ENCODE data around the gene FAM131C.
"Not testable (repeated sequence)": the region's sequence is repeated elsewhere in the genome, so short reads cannot be mapped to it uniquely, and the experiment has no call there.

Gene FAM131C

GRCh38 chr1:16115468-16115983 lies 42.1 kb upstream of the FAM131C start:
- Histone ChIP-seq H3K27me3 (ENCODE audit: control insufficient read depth, insufficient read depth, low read length) (peaks cover 3% of the 10 kb centered on the region), H3K9ac (ENCODE audit: low read length) (no peak overlapping the region), H3K36me3 (ENCODE audit: control insufficient read depth, insufficient read depth, low read length) (no peaks in the 10 kb centered on the region), H3K9me3 (ENCODE audit: control insufficient read depth, low read length) (no peaks in the 10 kb centered on the region), H3K4me1 (ENCODE audit: control insufficient read depth, insufficient read depth, low read length) (no peaks in the 10 kb centered on the region), H3K4me3 (ENCODE audit: low read length) (no peak overlapping the region)

GRCh38 chr1:16114527-16115467 lies 41.3 kb upstream of the FAM131C start:
- H3K27me3 ChIP-seq (ENCODE audit: control insufficient read depth, insufficient read depth, low read length) = peaks cover 3% of the 10 kb centered on the region
- H3K36me3 ChIP-seq (ENCODE audit: control insufficient read depth, insufficient read depth, low read length) = no peaks in the 10 kb centered on the region
- no peaks in the 10 kb centered on the region for H3K4me1 ChIP-seq (ENCODE audit: control insufficient read depth, insufficient read depth, low read length)
- no peaks in the 10 kb centered on the region for H3K9me3 ChIP-seq (ENCODE audit: control insufficient read depth, low read length)
- no peak overlapping the region for H3K9ac ChIP-seq (ENCODE audit: low read length)
- H3K4me3 ChIP-seq (ENCODE audit: low read length) = no peak overlapping the region

GRCh38 chr1:16112596-16113555 lies 39.4 kb upstream of the FAM131C start:
- H3K36me3 ChIP-seq (ENCODE audit: control insufficient read depth, insufficient read depth, low read length) = no peaks in the 10 kb centered on the region
- H3K4me1 ChIP-seq (ENCODE audit: control insufficient read depth, insufficient read depth, low read length) = no peaks in the 10 kb centered on the region
- H3K9ac ChIP-seq (ENCODE audit: low read length) = no peak overlapping the region
- H3K4me3 ChIP-seq (ENCODE audit: low read length) = no peak overlapping the region
- H3K27me3 ChIP-seq (ENCODE audit: control insufficient read depth, insufficient read depth, low read length) = peaks cover 3% of the 10 kb centered on the region
- H3K9me3 ChIP-seq (ENCODE audit: control insufficient read depth, low read length) = no peaks in the 10 kb centered on the region

- H3K27me3 ChIP-seq (ENCODE audit: control insufficient read depth, insufficient read depth, low read length) = peaks cover 3% of the 10 kb centered on the region
- H3K9me3 ChIP-seq (ENCODE audit: control insufficient read depth, low read length) = no peaks in the 10 kb centered on the region
- H3K36me3 ChIP-seq (ENCODE audit: control insufficient read depth, insufficient read depth, low read length) = no peaks in the 10 kb centered on the region
- no peak overlapping the region for H3K9ac ChIP-seq (ENCODE audit: low read length)
- H3K4me3 ChIP-seq (ENCODE audit: low read length) = no peak overlapping the region
- H3K4me1 ChIP-seq (ENCODE audit: control insufficient read depth, insufficient read depth, low read length) = no peaks in the 10 kb centered on the region
Observed at GRCh38 chr1:16111771-16112595, 38.5 kb upstream of the FAM131C start.

GRCh38 chr1:16110884-16111283 lies 37.4 kb upstream of the FAM131C start:
- H3K27me3 ChIP-seq (ENCODE audit: control insufficient read depth, insufficient read depth, low read length) = peaks cover 3% of the 10 kb centered on the region
- H3K36me3 ChIP-seq (ENCODE audit: control insufficient read depth, insufficient read depth, low read length) = no peaks in the 10 kb centered on the region

GRCh38 chr1:16110456-16110855 lies 37.0 kb upstream of the FAM131C start:
- H3K4me1 ChIP-seq (ENCODE audit: control insufficient read depth, insufficient read depth, low read length) = no peaks in the 10 kb centered on the region
- H3K9me3 ChIP-seq (ENCODE audit: control insufficient read depth, low read length) = no peaks in the 10 kb centered on the region
- no peak overlapping the region for H3K9ac ChIP-seq (ENCODE audit: low read length)
- peaks cover 3% of the 10 kb centered on the region for H3K27me3 ChIP-seq (ENCODE audit: control insufficient read depth, insufficient read depth, low read length)
- no peak overlapping the region for H3K4me3 ChIP-seq (ENCODE audit: low read length)
- H3K36me3 ChIP-seq (ENCODE audit: control insufficient read depth, insufficient read depth, low read length) = no peaks in the 10 kb centered on the region

More at GRCh38 chr1:16110884-16111283, 37.4 kb upstream of the FAM131C start:
- Histone ChIP-seq H3K9me3 (ENCODE audit: control insufficient read depth, low read length) (no peaks in the 10 kb centered on the region), H3K4me1 (ENCODE audit: control insufficient read depth, insufficient read depth, low read length) (no peaks in the 10 kb centered on the region), H3K4me3 (ENCODE audit: low read length) (no peak overlapping the region), H3K9ac (ENCODE audit: low read length) (no peak overlapping the region)

GRCh38 chr1:16109571-16109970 lies 36.1 kb upstream of the FAM131C start:
- H3K4me1 ChIP-seq (ENCODE audit: control insufficient read depth, insufficient read depth, low read length) = no peaks in the 10 kb centered on the region
- H3K9me3 ChIP-seq (ENCODE audit: control insufficient read depth, low read length) = no peaks in the 10 kb centered on the region
- H3K27me3 ChIP-seq (ENCODE audit: control insufficient read depth, insufficient read depth, low read length) = no peaks in the 10 kb centered on the region
- H3K4me3 ChIP-seq (ENCODE audit: low read length) = no peak overlapping the region
- H3K36me3 ChIP-seq (ENCODE audit: control insufficient read depth, insufficient read depth, low read length) = no peaks in the 10 kb centered on the region
- no peak overlapping the region for H3K9ac ChIP-seq (ENCODE audit: low read length)

GRCh38 chr1:16107039-16107438 lies 33.6 kb upstream of the FAM131C start:
- not testable (repeated sequence) for H3K27me3 ChIP-seq (ENCODE audit: control insufficient read depth, insufficient read depth, low read length); H3K36me3 ChIP-seq (ENCODE audit: control insufficient read depth, insufficient read depth, low read length); H3K9me3 ChIP-seq (ENCODE audit: control insufficient read depth, low read length); H3K9ac ChIP-seq (ENCODE audit: low read length); H3K4me3 ChIP-seq (ENCODE audit: low read length); H3K4me1 ChIP-seq (ENCODE audit: control insufficient read depth, insufficient read depth, low read length)

- Histone ChIP-seq H3K9ac (ENCODE audit: low read length) (no peak overlapping the region), H3K4me1 (ENCODE audit: control insufficient read depth, insufficient read depth, low read length) (no peaks in the 10 kb centered on the region), H3K27me3 (ENCODE audit: control insufficient read depth, insufficient read depth, low read length) (peaks cover 2% of the 10 kb centered on the region), H3K36me3 (ENCODE audit: control insufficient read depth, insufficient read depth, low read length) (no peaks in the 10 kb centered on the region), H3K9me3 (ENCODE audit: control insufficient read depth, low read length) (no peaks in the 10 kb centered on the region), H3K4me3 (ENCODE audit: low read length) (no peak overlapping the region)
Observed at GRCh38 chr1:16101623-16102022, 28.2 kb upstream of the FAM131C start.

- H3K9me3 ChIP-seq (ENCODE audit: control insufficient read depth, low read length) = no peaks in the 10 kb centered on the region
- H3K9ac ChIP-seq (ENCODE audit: low read length) = no peak overlapping the region
- no peaks in the 10 kb centered on the region for H3K4me1 ChIP-seq (ENCODE audit: control insufficient read depth, insufficient read depth, low read length)
- H3K4me3 ChIP-seq (ENCODE audit: low read length) = no peak overlapping the region
- H3K27me3 ChIP-seq (ENCODE audit: control insufficient read depth, insufficient read depth, low read length) = peaks cover 6% of the 10 kb centered on the region
- no peaks in the 10 kb centered on the region for H3K36me3 ChIP-seq (ENCODE audit: control insufficient read depth, insufficient read depth, low read length)
Observed at GRCh38 chr1:16099412-16099811, 26.0 kb upstream of the FAM131C start.

- Histone ChIP-seq H3K36me3 (ENCODE audit: control insufficient read depth, insufficient read depth, low read length) (no peaks in the 10 kb centered on the region), H3K9ac (ENCODE audit: low read length) (no peak overlapping the region), H3K4me1 (ENCODE audit: control insufficient read depth, insufficient read depth, low read length) (no peaks in the 10 kb centered on the region)
Observed at GRCh38 chr1:16095447-16095846, 22.0 kb upstream of the FAM131C start.

More at GRCh38 chr1:16095447-16095846, 22.0 kb upstream of the FAM131C start:
- Histone ChIP-seq H3K27me3 (ENCODE audit: control insufficient read depth, insufficient read depth, low read length) (peaks cover 6% of the 10 kb centered on the region), H3K4me3 (ENCODE audit: low read length) (no peak overlapping the region), H3K9me3 (ENCODE audit: control insufficient read depth, low read length) (no peaks in the 10 kb centered on the region)
